Measurements from ENCODE around the gene THRSP.
"Not testable (repeated sequence)": the region's sequence is repeated elsewhere in the genome, so short reads cannot be mapped to it uniquely, and the experiment has no call there.

The THRSP gene

GRCh38 chr11:78067704-78068103 is 4.0 kb downstream of the THRSP start:
- DNase-seq, result no peak

DNA sequence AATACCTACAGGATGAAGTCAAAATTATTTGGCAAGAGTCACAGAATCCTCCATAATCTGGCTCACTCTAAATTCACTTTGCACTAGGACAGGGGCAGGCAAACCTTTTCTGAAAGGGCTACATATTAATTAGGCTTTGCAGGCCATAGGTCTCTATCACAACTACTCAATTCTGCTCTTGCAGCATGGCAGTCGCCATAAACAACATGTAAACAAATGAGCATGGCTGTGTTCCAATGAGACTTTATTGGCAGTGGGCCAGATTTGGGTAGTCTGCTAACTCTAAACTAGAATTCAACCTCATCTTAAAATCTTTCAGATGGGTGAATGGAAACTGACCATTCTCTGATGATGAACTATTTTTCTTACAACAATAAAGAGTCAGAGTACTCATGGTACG is 5.8 kb downstream of the THRSP start:
- no peak for DNase-seq

GRCh38 chr11:78070621-78071020 is 7.0 kb downstream of the THRSP start:
- no peak for DNase-seq

DNA sequence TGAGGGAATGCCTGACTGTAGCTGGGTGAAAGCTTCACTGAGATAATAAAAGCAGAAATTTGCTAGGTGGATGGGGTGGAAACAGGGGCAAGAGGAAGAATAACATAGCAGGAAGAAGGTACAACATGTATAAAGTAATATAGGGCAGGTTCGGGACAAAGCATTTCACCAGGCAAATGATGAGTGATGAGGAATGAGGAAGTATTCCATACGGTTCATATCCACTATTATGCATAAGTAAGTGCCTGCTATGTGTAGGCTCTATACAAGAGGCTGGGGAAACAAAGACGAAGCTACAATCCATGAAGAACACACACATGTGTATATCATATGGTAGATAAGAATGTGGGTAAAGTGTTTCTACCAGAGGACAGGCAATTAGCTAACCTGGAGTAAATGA is 8.1 kb downstream of the THRSP start:
- no peak for DNase-seq

- no peak for DNase-seq
Observed at GRCh38 chr11:78072455-78072854, 8.8 kb downstream of the THRSP start.

- DNase-seq, result no peak
Observed at GRCh38 chr11:78074756-78075155, 11.1 kb downstream of the THRSP start.

- DNase-seq, result no peak
Observed at GRCh38 chr11:78076733-78077403, 13.2 kb downstream of the THRSP start.

- DNase-seq, result not testable (repeated sequence)
Observed at GRCh38 chr11:78077592-78077991, 13.9 kb downstream of the THRSP start.

GRCh38 chr11:78078218-78079167 is 14.8 kb downstream of the THRSP start:
- DNase-seq, result no peak

DNA sequence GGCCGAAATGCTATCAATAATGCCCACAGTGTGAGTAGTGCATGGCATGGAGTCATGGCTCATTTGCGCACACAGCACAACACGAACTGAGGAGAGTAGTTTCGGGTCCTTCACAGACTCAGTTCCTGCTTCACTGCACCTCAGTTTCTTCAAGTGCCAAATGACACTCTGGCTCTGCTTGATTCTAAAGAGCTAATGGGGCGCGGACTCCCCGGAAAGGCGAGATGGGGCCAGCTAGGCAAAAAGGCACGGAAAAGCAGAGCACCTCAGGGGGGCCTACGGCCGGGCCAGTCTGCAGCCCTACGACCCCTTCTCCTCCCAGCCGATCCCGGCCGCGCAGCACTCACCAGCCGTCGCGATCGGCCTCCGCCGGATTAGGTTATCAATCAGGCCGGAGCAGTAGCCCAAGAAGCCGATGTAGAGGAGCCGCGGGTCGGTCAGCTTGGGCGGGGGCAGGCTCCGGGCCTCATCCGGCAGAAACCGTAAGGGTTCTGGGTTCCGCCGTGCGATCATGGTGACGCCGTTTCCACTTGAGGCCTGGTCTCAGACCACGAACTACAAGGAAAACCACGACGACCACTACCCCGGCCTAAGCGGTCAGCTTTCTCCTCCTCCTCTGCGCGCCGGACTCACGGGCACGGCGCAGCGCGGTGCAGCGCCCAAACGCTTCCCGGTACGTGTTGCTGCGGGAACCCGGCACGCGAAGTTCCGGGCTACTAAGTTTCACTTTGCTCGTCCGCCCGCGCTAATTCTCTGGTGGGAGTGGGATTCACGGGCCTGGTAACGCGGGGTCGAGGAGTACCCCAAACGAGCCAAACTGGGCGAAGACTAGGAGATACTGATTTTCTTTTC is 15.8 kb downstream of the THRSP start, which contains the start of gene NDUFC2:
NDUFC2 (minus strand) TSS at position 631 of the 852 bp plus-strand sequence; CDS start at position 513, 118 bp downstream.
- DNase-seq, result peak; percentile 52

- DNase-seq, result no peak
Observed at GRCh38 chr11:78080084-78080817, 16.6 kb downstream of the THRSP start.

DNA sequence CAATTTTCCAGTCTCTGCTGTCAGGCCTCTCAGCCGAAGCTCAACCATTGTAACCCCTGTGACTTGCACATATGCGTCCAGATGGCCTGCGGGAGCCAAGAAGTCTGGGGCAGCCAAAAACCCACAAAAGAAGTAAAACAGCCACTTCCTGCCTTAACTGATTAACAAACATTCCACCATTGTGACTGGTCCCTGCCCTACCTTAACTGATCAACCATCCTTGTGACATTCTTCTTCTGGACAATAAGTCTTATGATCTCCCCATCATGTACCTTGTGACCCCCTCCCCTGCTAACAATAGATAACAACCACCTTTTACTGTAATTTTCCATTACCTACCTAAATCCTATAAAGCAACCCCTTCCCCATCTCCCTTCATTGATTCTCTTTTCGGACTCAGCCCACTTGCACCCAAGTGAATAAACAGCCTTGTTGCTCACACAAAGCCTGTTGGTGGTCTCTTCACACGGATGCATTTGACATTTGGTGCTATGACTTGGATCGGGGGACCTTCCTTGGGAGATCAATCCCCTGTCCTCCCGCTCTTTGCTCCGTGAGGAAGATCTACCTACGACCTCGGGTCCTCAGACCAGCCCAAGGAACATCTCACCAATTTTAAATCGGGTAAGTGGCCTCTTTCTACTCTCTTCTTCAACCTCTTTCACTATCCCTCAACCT is 17.3 kb downstream of the THRSP start:
- DNase-seq, result no peak

- DNase-seq, result no peak
Observed at GRCh38 chr11:78081583-78081982, 17.9 kb downstream of the THRSP start.

DNA sequence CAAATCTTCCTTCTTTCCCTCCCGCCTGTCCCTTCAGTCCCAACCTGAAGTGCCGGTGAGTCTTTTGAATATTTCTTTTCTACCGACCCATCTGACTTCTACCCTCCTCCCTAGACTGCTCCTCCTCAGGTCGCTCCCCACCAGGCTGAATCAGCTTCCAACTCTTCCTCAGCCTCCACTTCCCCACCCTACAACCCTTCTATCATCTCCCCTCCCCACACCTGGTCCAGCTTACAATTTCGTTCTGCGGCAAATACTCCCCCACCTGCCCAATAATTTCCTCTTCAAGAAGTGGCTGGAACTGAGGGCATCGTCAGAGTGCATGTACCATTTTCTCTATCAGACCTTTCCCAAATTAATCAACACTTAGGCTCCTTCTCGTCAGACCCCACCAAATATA is 18.5 kb downstream of the THRSP start:
- no peak for DNase-seq

DNA sequence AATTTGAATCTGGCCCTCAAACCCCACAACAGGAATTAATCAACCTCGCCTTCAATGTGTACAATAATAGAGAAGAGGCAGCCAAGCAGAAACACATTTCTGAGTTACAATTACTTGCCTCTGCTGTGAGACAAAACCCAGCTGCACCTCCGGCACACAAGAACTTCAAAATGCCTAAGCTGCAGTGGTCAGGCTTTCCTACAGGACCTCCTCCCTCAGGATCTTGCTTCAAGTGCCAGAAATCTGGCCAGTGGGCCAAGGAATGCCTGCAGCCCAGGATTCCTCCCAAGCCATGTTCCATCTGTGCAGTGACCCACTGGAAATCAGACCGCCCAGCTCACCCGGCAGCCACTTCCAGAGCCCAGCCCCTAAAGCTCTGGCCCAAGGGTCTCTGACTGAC is 19.4 kb downstream of the THRSP start:
- no peak for DNase-seq

- not testable (repeated sequence) for DNase-seq
Observed at GRCh38 chr11:78084506-78084905, 20.8 kb downstream of the THRSP start.

DNA sequence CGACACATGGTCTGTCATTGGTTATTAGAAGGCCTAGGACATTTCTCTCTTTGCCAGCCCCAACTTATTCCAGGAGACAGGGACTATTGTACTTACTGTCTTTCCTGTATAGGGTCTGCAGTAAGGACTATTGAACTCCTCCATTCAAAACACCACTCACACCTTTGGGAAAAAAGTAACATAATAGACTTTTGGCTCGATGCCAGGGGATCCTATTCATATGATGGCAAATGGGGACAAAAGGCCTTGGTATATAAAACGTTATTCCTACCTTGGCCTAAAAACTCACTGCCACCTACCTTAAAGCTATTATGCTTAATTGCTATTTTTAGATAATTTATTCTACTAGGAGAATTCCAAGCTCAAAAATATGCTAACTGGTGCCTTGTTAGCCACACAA is 22.3 kb downstream of the THRSP start:
- no peak for DNase-seq

- not testable (repeated sequence) for DNase-seq
Observed at GRCh38 chr11:78086521-78087074, 22.9 kb downstream of the THRSP start.

- DNase-seq, result no peak
Observed at GRCh38 chr11:78094250-78094649, 30.6 kb downstream of the THRSP start.

GRCh38 chr11:78097666-78098385 is 34.2 kb downstream of the THRSP start:
- no peak for DNase-seq

- DNase-seq, result no peak
Observed at GRCh38 chr11:78099666-78100065, 36.0 kb downstream of the THRSP start.

Measured in T-helper 9 cell (primary cell).